Measurements from ENCODE around the gene LRMDA. TPM values are rescaled to one million over a fixed set of nuclear protein-coding genes. Genes with fewer than 3 reads are reported as not detected.

Gene LRMDA
- total RNA-seq, 1 donor from 2014 or later: not detected

GRCh38 chr10:75730847-75731246, 299.4 kb downstream of the LRMDA start:
- Mint-ChIP-seq H3K27me3 (ENCODE audit: low read depth) (no peaks in the 10 kb centered on the region), H3K9me3 (no peaks in the 10 kb centered on the region), H3K27ac (no peak overlapping the region), H3K4me1 (ENCODE audit: low read depth) (no peaks in the 10 kb centered on the region), H3K4me3 (ENCODE audit: low read depth) (no peak overlapping the region), H3K36me3 (ENCODE audit: low read depth) (no peaks in the 10 kb centered on the region)
- intact Hi-C loops (cut with micrococcal nuclease): no loop called here
- DNase-seq (ENCODE audit: low spot score): no peak

- no peaks in the 10 kb centered on the region for H3K27me3 Mint-ChIP-seq (ENCODE audit: low read depth)
- no peaks in the 10 kb centered on the region for H3K36me3 Mint-ChIP-seq (ENCODE audit: low read depth)
- intact Hi-C loops (cut with micrococcal nuclease): no loop called here
- no peak overlapping the region for H3K4me3 Mint-ChIP-seq (ENCODE audit: low read depth)
- H3K9me3 Mint-ChIP-seq: no peaks in the 10 kb centered on the region
- H3K4me1 Mint-ChIP-seq (ENCODE audit: low read depth): no peaks in the 10 kb centered on the region
- no peak for DNase-seq (ENCODE audit: low spot score)
- no peak overlapping the region for H3K27ac Mint-ChIP-seq
Observed at GRCh38 chr10:75733135-75733890, 301.9 kb downstream of the LRMDA start.

DNA sequence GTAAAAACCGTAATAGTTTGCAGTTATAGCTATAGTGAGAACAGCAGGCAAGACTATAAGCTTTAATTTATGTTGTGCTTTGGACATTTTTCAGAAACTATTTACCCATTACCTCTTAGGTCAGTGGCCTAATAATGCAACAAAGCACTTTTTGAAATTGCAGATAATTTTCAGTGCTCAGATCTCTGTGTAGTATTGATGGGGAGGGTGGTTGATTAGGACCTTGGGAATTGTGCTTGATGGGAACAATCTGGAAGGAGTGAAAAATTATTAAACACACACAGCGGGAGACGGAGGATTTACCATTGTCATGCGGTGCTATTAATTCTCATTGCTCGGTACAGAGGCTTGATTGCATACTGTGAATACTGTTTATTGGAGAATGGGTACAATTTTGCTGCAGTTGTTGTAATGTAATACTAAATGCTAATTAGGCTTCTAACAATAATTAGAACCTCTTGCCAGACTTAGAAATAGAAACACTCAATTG, 304.8 kb downstream of the LRMDA start:
- intact Hi-C loops (cut with micrococcal nuclease): no loop called here
- no peak overlapping the region for H3K27ac Mint-ChIP-seq
- no peaks in the 10 kb centered on the region for H3K27me3 Mint-ChIP-seq (ENCODE audit: low read depth)
- H3K4me1 Mint-ChIP-seq (ENCODE audit: low read depth): no peaks in the 10 kb centered on the region
- no peak overlapping the region for H3K4me3 Mint-ChIP-seq (ENCODE audit: low read depth)
- no peaks in the 10 kb centered on the region for H3K36me3 Mint-ChIP-seq (ENCODE audit: low read depth)
- no peaks in the 10 kb centered on the region for H3K9me3 Mint-ChIP-seq
- DNase-seq (ENCODE audit: low spot score): no peak

- H3K27ac Mint-ChIP-seq: no peak overlapping the region
- no peaks in the 10 kb centered on the region for H3K36me3 Mint-ChIP-seq (ENCODE audit: low read depth)
- no peak for DNase-seq (ENCODE audit: low spot score)
- H3K27me3 Mint-ChIP-seq (ENCODE audit: low read depth): no peaks in the 10 kb centered on the region
- H3K9me3 Mint-ChIP-seq: no peaks in the 10 kb centered on the region
- intact Hi-C loops (cut with micrococcal nuclease): no loop called here
- H3K4me3 Mint-ChIP-seq (ENCODE audit: low read depth): no peak overlapping the region
- H3K4me1 Mint-ChIP-seq (ENCODE audit: low read depth): no peaks in the 10 kb centered on the region
Observed at GRCh38 chr10:75736889-75737579, 305.6 kb downstream of the LRMDA start.

DNA sequence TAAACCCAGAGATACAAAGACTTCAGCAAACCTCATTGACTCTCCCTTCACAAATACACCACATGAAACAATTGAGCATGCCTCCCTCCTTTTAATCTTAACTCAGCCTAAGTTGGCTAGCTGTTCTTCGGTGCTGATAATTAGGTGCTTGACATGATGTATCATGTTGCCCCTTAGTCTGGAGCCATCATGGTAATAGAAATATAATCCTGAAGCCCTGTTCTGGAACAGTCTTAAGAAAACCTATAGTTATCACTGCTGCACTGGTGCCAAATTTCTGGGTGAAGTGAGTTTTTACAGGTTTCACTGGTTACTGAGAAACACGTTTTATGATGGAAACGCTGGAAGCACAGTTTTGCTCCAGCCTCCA, 306.1 kb downstream of the LRMDA start:
- Mint-ChIP-seq H3K27ac (no peak overlapping the region), H3K4me3 (ENCODE audit: low read depth) (no peak overlapping the region), H3K27me3 (ENCODE audit: low read depth) (no peaks in the 10 kb centered on the region), H3K9me3 (no peaks in the 10 kb centered on the region), H3K36me3 (ENCODE audit: low read depth) (no peaks in the 10 kb centered on the region), H3K4me1 (ENCODE audit: low read depth) (no peaks in the 10 kb centered on the region)
- intact Hi-C loops (cut with micrococcal nuclease): no loop called here
- no peak for DNase-seq (ENCODE audit: low spot score)

- Mint-ChIP-seq H3K36me3 (ENCODE audit: low read depth) (no peaks in the 10 kb centered on the region), H3K4me1 (ENCODE audit: low read depth) (no peaks in the 10 kb centered on the region), H3K4me3 (ENCODE audit: low read depth) (no peak overlapping the region), H3K9me3 (no peaks in the 10 kb centered on the region), H3K27me3 (ENCODE audit: low read depth) (no peaks in the 10 kb centered on the region), H3K27ac (no peak overlapping the region)
- no peak for DNase-seq (ENCODE audit: low spot score)
- intact Hi-C loops (cut with micrococcal nuclease): no loop called here
Observed at GRCh38 chr10:75738924-75739323, 307.5 kb downstream of the LRMDA start.

DNA sequence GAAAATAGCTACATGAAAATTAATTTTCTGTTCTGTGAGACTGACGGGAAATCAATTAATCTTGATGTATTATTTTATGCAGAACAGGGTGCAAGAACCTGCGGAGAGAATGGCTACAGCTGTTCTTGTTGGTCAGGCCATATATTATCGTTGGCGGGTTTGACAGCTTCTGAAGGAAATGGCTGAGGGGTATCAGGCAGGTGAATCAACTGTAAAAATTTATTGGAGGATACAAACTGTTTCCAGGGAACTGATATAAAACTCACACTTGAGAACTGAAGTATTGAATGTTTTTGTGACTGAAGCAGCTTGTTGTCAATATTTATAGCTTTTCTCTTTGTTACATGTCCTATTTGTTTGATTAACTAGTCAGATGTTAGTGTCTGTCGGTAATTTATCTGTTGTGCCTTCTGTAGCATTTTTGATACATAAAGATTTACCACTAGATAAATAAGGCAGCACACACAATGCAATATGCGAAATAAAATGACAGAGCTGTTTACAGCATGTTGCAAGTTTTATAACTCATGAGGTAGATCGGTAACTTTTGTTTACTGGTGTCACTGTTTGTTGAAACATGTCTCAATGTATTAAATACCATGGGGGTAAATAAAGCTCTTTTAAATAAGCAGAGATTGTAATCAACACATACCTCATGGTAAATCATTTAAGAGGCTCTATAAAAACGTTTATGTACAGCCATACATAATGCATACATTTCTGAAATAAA, 308.2 kb downstream of the LRMDA start:
- intact Hi-C loops (cut with micrococcal nuclease): no loop called here
- Mint-ChIP-seq H3K4me3 (ENCODE audit: low read depth) (no peak overlapping the region), H3K4me1 (ENCODE audit: low read depth) (no peaks in the 10 kb centered on the region), H3K27ac (no peak overlapping the region), H3K36me3 (ENCODE audit: low read depth) (no peaks in the 10 kb centered on the region), H3K27me3 (ENCODE audit: low read depth) (no peaks in the 10 kb centered on the region), H3K9me3 (no peaks in the 10 kb centered on the region)
- no peak for DNase-seq (ENCODE audit: low spot score)

DNA sequence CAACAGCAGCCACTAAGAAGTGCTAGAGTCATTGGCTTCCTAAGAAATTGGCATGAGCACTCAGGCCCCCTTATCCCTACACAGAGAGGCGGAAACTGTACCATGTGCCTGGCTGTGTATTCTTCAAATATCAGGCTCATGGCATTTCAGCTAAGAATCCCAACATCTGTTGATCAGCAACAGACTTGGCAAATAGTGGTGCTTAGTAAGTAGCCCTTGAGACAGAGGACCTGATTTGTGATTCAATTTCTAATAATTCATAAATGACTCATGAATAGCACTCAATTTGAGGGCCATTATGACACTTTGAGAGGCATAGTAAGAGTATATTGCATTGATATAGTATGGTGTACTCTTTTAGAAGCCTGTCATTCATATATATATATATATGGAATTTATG, 309.1 kb downstream of the LRMDA start:
- H3K36me3 Mint-ChIP-seq (ENCODE audit: low read depth): no peaks in the 10 kb centered on the region
- H3K27me3 Mint-ChIP-seq (ENCODE audit: low read depth): no peaks in the 10 kb centered on the region
- no peaks in the 10 kb centered on the region for H3K9me3 Mint-ChIP-seq
- H3K4me3 Mint-ChIP-seq (ENCODE audit: low read depth): no peak overlapping the region
- H3K27ac Mint-ChIP-seq: no peak overlapping the region
- no peak for DNase-seq (ENCODE audit: low spot score)
- intact Hi-C loops (cut with micrococcal nuclease): no loop called here
- H3K4me1 Mint-ChIP-seq (ENCODE audit: low read depth): no peaks in the 10 kb centered on the region

DNA sequence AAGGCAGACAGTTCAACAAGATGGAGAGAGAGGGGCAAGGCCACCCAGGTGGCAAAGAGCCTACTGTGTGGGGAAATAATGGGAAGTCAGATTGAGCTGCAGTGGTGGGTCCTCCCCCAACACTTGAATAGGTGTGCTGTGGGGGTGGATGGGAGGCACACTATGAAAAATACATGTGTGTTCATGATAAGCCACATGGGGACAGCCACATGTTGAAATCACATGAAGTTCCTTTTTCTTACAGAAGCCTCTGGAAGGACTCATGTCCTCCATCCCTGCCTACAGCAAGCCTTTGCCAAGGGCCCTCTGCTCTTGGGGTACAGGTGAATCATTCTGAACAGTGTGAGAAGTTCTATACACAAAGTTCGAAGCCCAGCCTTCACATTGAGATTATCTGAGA, 310.9 kb downstream of the LRMDA start:
- H3K4me1 Mint-ChIP-seq (ENCODE audit: low read depth): no peaks in the 10 kb centered on the region
- DNase-seq (ENCODE audit: low spot score): no peak
- no peaks in the 10 kb centered on the region for H3K36me3 Mint-ChIP-seq (ENCODE audit: low read depth)
- H3K4me3 Mint-ChIP-seq (ENCODE audit: low read depth): no peak overlapping the region
- H3K27ac Mint-ChIP-seq: no peak overlapping the region
- intact Hi-C loops (cut with micrococcal nuclease): no loop called here
- H3K27me3 Mint-ChIP-seq (ENCODE audit: low read depth): no peaks in the 10 kb centered on the region
- no peaks in the 10 kb centered on the region for H3K9me3 Mint-ChIP-seq

- H3K4me1 Mint-ChIP-seq (ENCODE audit: low read depth): no peaks in the 10 kb centered on the region
- no peaks in the 10 kb centered on the region for H3K27me3 Mint-ChIP-seq (ENCODE audit: low read depth)
- no peak for DNase-seq (ENCODE audit: low spot score)
- intact Hi-C loops (cut with micrococcal nuclease): no loop called here
- H3K27ac Mint-ChIP-seq: no peak overlapping the region
- H3K9me3 Mint-ChIP-seq: no peaks in the 10 kb centered on the region
- no peak overlapping the region for H3K4me3 Mint-ChIP-seq (ENCODE audit: low read depth)
- H3K36me3 Mint-ChIP-seq (ENCODE audit: low read depth): no peaks in the 10 kb centered on the region
Observed at GRCh38 chr10:75743291-75743778, 311.9 kb downstream of the LRMDA start.

DNA sequence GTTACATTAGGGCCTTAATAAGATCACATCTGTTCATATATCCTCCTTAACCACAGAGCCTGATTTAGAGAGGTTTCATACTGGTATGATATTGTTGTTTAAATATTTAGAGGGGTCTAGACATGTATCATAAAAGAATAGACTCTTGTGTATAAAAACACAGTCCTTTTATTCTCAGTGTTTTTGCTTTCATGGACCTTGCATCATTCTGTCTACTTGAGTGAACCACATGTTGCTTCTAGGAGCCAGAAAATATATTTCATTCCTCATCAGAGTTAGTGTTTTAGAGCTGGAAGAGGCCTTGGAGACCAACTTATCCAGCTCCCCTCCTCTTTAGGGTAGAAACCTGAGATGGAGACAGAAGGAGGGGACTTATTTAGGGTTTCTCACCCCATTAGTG, 312.8 kb downstream of the LRMDA start:
- intact Hi-C loops (cut with micrococcal nuclease): no loop called here

GRCh38 chr10:75746356-75746755, 314.9 kb downstream of the LRMDA start:
- H3K36me3 Mint-ChIP-seq (ENCODE audit: low read depth): no peaks in the 10 kb centered on the region
- H3K9me3 Mint-ChIP-seq: no peaks in the 10 kb centered on the region
- H3K4me1 Mint-ChIP-seq (ENCODE audit: low read depth): no peaks in the 10 kb centered on the region
- intact Hi-C loops (cut with micrococcal nuclease): no loop called here
- H3K4me3 Mint-ChIP-seq (ENCODE audit: low read depth): no peak overlapping the region
- H3K27me3 Mint-ChIP-seq (ENCODE audit: low read depth): no peaks in the 10 kb centered on the region
- no peak for DNase-seq (ENCODE audit: low spot score)
- H3K27ac Mint-ChIP-seq: no peak overlapping the region

More for the DNA sequence above, 312.8 kb downstream of the LRMDA start:
- DNase-seq (ENCODE audit: low spot score): no peak
- Mint-ChIP-seq H3K9me3 (no peaks in the 10 kb centered on the region), H3K27ac (no peak overlapping the region), H3K36me3 (ENCODE audit: low read depth) (no peaks in the 10 kb centered on the region), H3K27me3 (ENCODE audit: low read depth) (no peaks in the 10 kb centered on the region), H3K4me1 (ENCODE audit: low read depth) (no peaks in the 10 kb centered on the region), H3K4me3 (ENCODE audit: low read depth) (no peak overlapping the region)
